ENCODE measurements around the gene PAX8. TPM values are rescaled to one million over a fixed set of nuclear protein-coding genes. Genes with fewer than 3 reads are reported as not detected.

The PAX8 gene
- total RNA-seq, 1 donor from 2014 or later: 56.9 TPM

- Mint-ChIP-seq H3K36me3 (no peaks in the 10 kb centered on the region), H3K27me3 (no peaks in the 10 kb centered on the region), H3K4me1 (ENCODE audit: unreplicated experiment) (peaks cover 33% of the 10 kb centered on the region), H3K27ac (peak overlapping the region; percentile 14), H3K9me3 (no peaks in the 10 kb centered on the region), H3K4me3 (no peak overlapping the region)
- DNase-seq (ENCODE audit: extremely low spot score, unreplicated experiment): no peak
- TF ChIP-seq CTCF (conservative IDR thresholded peaks at IDR 0.05): no peak
These were observed 49.6 kb downstream of the PAX8 start for GRCh38 chr2:113228991-113229716.

GRCh38 chr2:113228351-113228750 lies 50.4 kb downstream of the PAX8 start:
- no peak for TF ChIP-seq CTCF (conservative IDR thresholded peaks at IDR 0.05)
- Mint-ChIP-seq H3K4me3 (no peak overlapping the region), H3K4me1 (ENCODE audit: unreplicated experiment) (peaks cover 33% of the 10 kb centered on the region), H3K9me3 (no peaks in the 10 kb centered on the region), H3K27me3 (no peaks in the 10 kb centered on the region), H3K27ac (no peak overlapping the region), H3K36me3 (no peaks in the 10 kb centered on the region)
- DNase-seq (ENCODE audit: extremely low spot score, unreplicated experiment): no peak

- no peaks in the 10 kb centered on the region for H3K9me3 Mint-ChIP-seq
- H3K4me1 Mint-ChIP-seq (ENCODE audit: unreplicated experiment): peaks cover 33% of the 10 kb centered on the region
- H3K36me3 Mint-ChIP-seq: no peaks in the 10 kb centered on the region
- H3K27ac Mint-ChIP-seq: no peak overlapping the region
- no peak for DNase-seq (ENCODE audit: extremely low spot score, unreplicated experiment)
- TF ChIP-seq CTCF (conservative IDR thresholded peaks at IDR 0.05): no peak
- H3K27me3 Mint-ChIP-seq: no peaks in the 10 kb centered on the region
- H3K4me3 Mint-ChIP-seq: no peak overlapping the region
These were observed 51.0 kb downstream of the PAX8 start for GRCh38 chr2:113227698-113228097.

GRCh38 chr2:113227290-113227689 lies 51.4 kb downstream of the PAX8 start:
- no peaks in the 10 kb centered on the region for H3K36me3 Mint-ChIP-seq
- DNase-seq (ENCODE audit: extremely low spot score, unreplicated experiment): no peak
- TF ChIP-seq CTCF (conservative IDR thresholded peaks at IDR 0.05): no peak
- H3K4me1 Mint-ChIP-seq (ENCODE audit: unreplicated experiment): peaks cover 33% of the 10 kb centered on the region
- H3K27ac Mint-ChIP-seq: peak overlapping the region; percentile 36
- H3K27me3 Mint-ChIP-seq: no peaks in the 10 kb centered on the region
- H3K9me3 Mint-ChIP-seq: no peaks in the 10 kb centered on the region
- H3K4me3 Mint-ChIP-seq: no peak overlapping the region

GRCh38 chr2:113226462-113226861 lies 52.3 kb downstream of the PAX8 start:
- no peaks in the 10 kb centered on the region for H3K9me3 Mint-ChIP-seq
- no peaks in the 10 kb centered on the region for H3K27me3 Mint-ChIP-seq
- no peak overlapping the region for H3K4me3 Mint-ChIP-seq
- no peak for DNase-seq (ENCODE audit: extremely low spot score, unreplicated experiment)
- no peaks in the 10 kb centered on the region for H3K36me3 Mint-ChIP-seq
- no peak overlapping the region for H3K27ac Mint-ChIP-seq
- peaks cover 33% of the 10 kb centered on the region for H3K4me1 Mint-ChIP-seq (ENCODE audit: unreplicated experiment)
- no peak for TF ChIP-seq CTCF (conservative IDR thresholded peaks at IDR 0.05)
